Measurements from ENCODE around the gene IL6ST. TPM values are rescaled to one million over a fixed set of nuclear protein-coding genes. Genes with fewer than 3 reads are reported as not detected.
A peak's percentile ranks its signal among the peaks of the same experiment; 100 is the strongest.
"Not testable (repeated sequence)": the region's sequence is repeated elsewhere in the genome, so short reads cannot be mapped to it uniquely, and the experiment has no call there.

IL6ST gene
- total and polyA plus RNA-seq, 2 donors from 2014 or later, result 39.2 to 378 TPM

- TF ChIP-seq CTCF (IDR thresholded peaks at IDR 0.05; ENCODE audit: borderline replicate concordance, extremely low read depth, insufficient read depth), result no peak
- FAIRE-seq, result no peak
- DNase-seq, result no peak
These were observed 24.1 kb upstream of the IL6ST start for GRCh38 chr5:56018832-56019231.

GRCh38 chr5:56014701-56015100, 19.9 kb upstream of the IL6ST start:
- H3K9me3 ChIP-seq (ENCODE audit: control insufficient read depth in 2 of 3, insufficient read depth in 1 of 3, low read length in 3 of 3); H3K9ac ChIP-seq (ENCODE audit: low read length in 3 of 3); H3K4me3 ChIP-seq (ENCODE audit: low read length in 3 of 3); H3K27me3 ChIP-seq (ENCODE audit: control insufficient read depth, insufficient read depth, low read length); H3K4me1 ChIP-seq (ENCODE audit: control insufficient read depth in 2 of 3, insufficient read depth in 2 of 3, low read depth in 1 of 3, low read length in 3 of 3); FAIRE-seq; DNase-seq; H3K36me3 ChIP-seq (ENCODE audit: control insufficient read depth in 2 of 3, insufficient read depth in 3 of 3, low read length in 3 of 3); H3K27ac ChIP-seq (ENCODE audit: low read depth in 2 of 2, low read length in 2 of 2); intact Hi-C loops (cut with DNase I): not testable (repeated sequence)

More at GRCh38 chr5:56018832-56019231, 24.1 kb upstream of the IL6ST start:
- Histone ChIP-seq H3K27ac (ENCODE audit: low read depth in 2 of 2, low read length in 2 of 2) (no peak overlapping the region), H3K27me3 (ENCODE audit: control insufficient read depth, insufficient read depth, low read length) (no peaks in the 10 kb centered on the region), H3K4me1 (ENCODE audit: control insufficient read depth in 2 of 3, insufficient read depth in 2 of 3, low read depth in 1 of 3, low read length in 3 of 3) (no peaks in the 10 kb centered on the region), H3K36me3 (ENCODE audit: control insufficient read depth in 2 of 3, insufficient read depth in 3 of 3, low read length in 3 of 3) (no peaks in the 10 kb centered on the region), H3K9me3 (ENCODE audit: control insufficient read depth in 2 of 3, insufficient read depth in 1 of 3, low read length in 3 of 3) (no peaks in the 10 kb centered on the region), H3K9ac (ENCODE audit: low read length in 3 of 3) (no peak overlapping the region), H3K4me3 (ENCODE audit: low read length in 3 of 3) (no peak overlapping the region)
- intact Hi-C loops (cut with DNase I), result no loop called here

- DNase-seq; H3K9me3 ChIP-seq (ENCODE audit: control insufficient read depth in 2 of 3, insufficient read depth in 1 of 3, low read length in 3 of 3); H3K4me1 ChIP-seq (ENCODE audit: control insufficient read depth in 2 of 3, insufficient read depth in 2 of 3, low read depth in 1 of 3, low read length in 3 of 3); H3K36me3 ChIP-seq (ENCODE audit: control insufficient read depth in 2 of 3, insufficient read depth in 3 of 3, low read length in 3 of 3); H3K4me3 ChIP-seq (ENCODE audit: low read length in 3 of 3); FAIRE-seq; H3K27me3 ChIP-seq (ENCODE audit: control insufficient read depth, insufficient read depth, low read length); H3K27ac ChIP-seq (ENCODE audit: low read depth in 2 of 2, low read length in 2 of 2); intact Hi-C loops (cut with DNase I); H3K9ac ChIP-seq (ENCODE audit: low read length in 3 of 3): not testable (repeated sequence)
These were observed 19.2 kb upstream of the IL6ST start for GRCh38 chr5:56013939-56014338.

GRCh38 chr5:56012281-56012963, 17.7 kb upstream of the IL6ST start:
- H3K36me3 ChIP-seq (ENCODE audit: control insufficient read depth in 2 of 3, insufficient read depth in 3 of 3, low read length in 3 of 3), result no peaks in the 10 kb centered on the region
- no peak overlapping the region for H3K4me3 ChIP-seq (ENCODE audit: low read length in 3 of 3)
- TF ChIP-seq CTCF (IDR thresholded peaks at IDR 0.05; ENCODE audit: borderline replicate concordance, extremely low read depth, insufficient read depth), result no peak
- no peak overlapping the region for H3K9ac ChIP-seq (ENCODE audit: low read length in 3 of 3)
- no peak for FAIRE-seq
- intact Hi-C loops (cut with DNase I), result no loop called here
- no peaks in the 10 kb centered on the region for H3K9me3 ChIP-seq (ENCODE audit: control insufficient read depth in 2 of 3, insufficient read depth in 1 of 3, low read length in 3 of 3)
- DNase-seq, result no peak
- H3K27ac ChIP-seq (ENCODE audit: low read depth in 2 of 2, low read length in 2 of 2), result peak overlapping the region in 1 of 2 donors; percentile 3
- H3K4me1 ChIP-seq (ENCODE audit: control insufficient read depth in 2 of 3, insufficient read depth in 2 of 3, low read depth in 1 of 3, low read length in 3 of 3), result peaks cover 0 to 7% (median 0%) of the 10 kb centered on the region in 3 donors
- H3K27me3 ChIP-seq (ENCODE audit: control insufficient read depth, insufficient read depth, low read length), result no peaks in the 10 kb centered on the region

Measured in kidney (tissue), 14 donors.